ENCODE data around the gene PLCL1. TPM values are rescaled to one million over a fixed set of nuclear protein-coding genes. Genes with fewer than 3 reads are reported as not detected.

The PLCL1 gene
- total and polyA plus RNA-seq, 2 donors (not counting 3 experiments of a cell fraction or from before 2014, with no cell fraction given) = 0.79 to 3.4 TPM

DNA sequence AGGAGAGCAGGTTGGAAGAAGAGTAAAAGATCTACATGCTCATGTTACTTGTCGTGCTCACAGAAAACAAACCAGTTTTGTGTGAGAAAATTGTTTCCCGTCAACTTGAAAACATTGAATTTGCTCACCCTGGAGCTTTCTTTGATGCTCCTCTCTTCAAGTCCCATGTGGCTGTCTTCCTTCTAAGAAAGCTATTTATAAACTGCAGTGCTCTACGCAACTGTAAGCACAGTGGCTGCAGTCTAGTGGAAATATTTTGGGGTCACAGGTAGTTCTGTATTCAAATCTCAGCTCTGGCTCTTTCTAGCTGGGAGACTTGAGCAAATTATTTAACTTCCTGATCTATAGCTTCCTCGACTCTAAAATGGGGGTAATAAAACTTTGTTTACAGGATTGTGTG, 211.8 kb downstream of the PLCL1 start:
- no peaks in the 10 kb centered on the region for H3K36me3 ChIP-seq (ENCODE audit: control insufficient read depth in 2 of 2, extremely low read depth in 1 of 2, insufficient read depth in 2 of 2, low read length in 2 of 2)
- no peaks in the 10 kb centered on the region for H4K20me1 ChIP-seq (replicated peaks; ENCODE audit: control insufficient read depth, extremely low read depth, insufficient read depth, low read length)
- DNase-seq (ENCODE audit: low read depth, low spot score) = no peak
- H3K4me1 ChIP-seq (ENCODE audit: control insufficient read depth, extremely low read depth, insufficient read depth, low read length) = no peaks in the 10 kb centered on the region
- intact Hi-C loops (cut with micrococcal nuclease) (no loop called here), dilution Hi-C loops (cut with MboI; ENCODE audit: extremely low pct_ligation_motif_present, low sequenced_read_pairs) (no loop called here)
- H3K9me3 ChIP-seq (replicated peaks; ENCODE audit: control insufficient read depth, insufficient read depth, low read length) = no peaks in the 10 kb centered on the region
- no peak overlapping the region for H3K4me2 ChIP-seq (ENCODE audit: insufficient read depth, low read length)
- no TSS peak for BruUV-seq (replicated peaks)
- no peak overlapping the region for H3K4me3 ChIP-seq (replicated peaks in 1 of 3; ENCODE audit: insufficient read depth in 1 of 3, low read depth in 1 of 3, low read length in 3 of 3)
- no peaks in the 10 kb centered on the region for H3K79me2 ChIP-seq (ENCODE audit: control insufficient read depth, insufficient read depth, low read length)
- H3K9me1 ChIP-seq (replicated peaks; ENCODE audit: control insufficient read depth, extremely low read depth, insufficient read depth, low read length) = no peaks in the 10 kb centered on the region
- H3K27me3 ChIP-seq (ENCODE audit: control insufficient read depth in 2 of 2, insufficient read depth in 2 of 2, low read length in 2 of 2) = no peaks in the 10 kb centered on the region
- CTCF ChIA-PET = no interaction called here
- POLR2A ChIA-PET = no interaction called here
- H3K27ac ChIP-seq (ENCODE audit: insufficient read depth, low read depth, low read length) = no peak overlapping the region
- TF ChIP-seq JUN (IDR thresholded peaks at IDR 0.05; ENCODE audit: borderline replicate concordance, insufficient read depth, insufficient read length, low read depth) (no peak), EZH2 (IDR thresholded peaks at IDR 0.05; ENCODE audit: borderline replicate concordance, low read depth, low read length, severe bottlenecking) (no peak), FOS (IDR thresholded peaks at IDR 0.05; ENCODE audit: borderline replicate concordance, insufficient read depth, low read length) (no peak), POLR2AphosphoS5 (IDR thresholded peaks at IDR 0.05; ENCODE audit: insufficient read depth, low read depth, low read length) (no peak), GATA2 (IDR thresholded peaks at IDR 0.05; ENCODE audit: insufficient read depth, insufficient read length, low read depth, low read length) (no peak), POLR2A (IDR thresholded peaks at IDR 0.05; ENCODE audit: low read depth, low read length) (no peak), MYC (IDR thresholded peaks at IDR 0.05; ENCODE audit: low read depth, low read length) (no peak)
- TF ChIP-seq, protein P1, sequence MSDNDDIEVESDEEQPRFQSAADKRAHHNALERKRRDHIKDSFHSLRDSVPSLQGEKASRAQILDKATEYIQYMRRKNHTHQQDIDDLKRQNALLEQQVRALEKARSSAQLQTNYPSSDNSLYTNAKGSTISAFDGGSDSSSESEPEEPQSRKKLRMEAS (IDR thresholded peaks at IDR 0.05; ENCODE audit: insufficient read depth, insufficient read length) = no peak
- TF ChIP-seq, protein P2, sequence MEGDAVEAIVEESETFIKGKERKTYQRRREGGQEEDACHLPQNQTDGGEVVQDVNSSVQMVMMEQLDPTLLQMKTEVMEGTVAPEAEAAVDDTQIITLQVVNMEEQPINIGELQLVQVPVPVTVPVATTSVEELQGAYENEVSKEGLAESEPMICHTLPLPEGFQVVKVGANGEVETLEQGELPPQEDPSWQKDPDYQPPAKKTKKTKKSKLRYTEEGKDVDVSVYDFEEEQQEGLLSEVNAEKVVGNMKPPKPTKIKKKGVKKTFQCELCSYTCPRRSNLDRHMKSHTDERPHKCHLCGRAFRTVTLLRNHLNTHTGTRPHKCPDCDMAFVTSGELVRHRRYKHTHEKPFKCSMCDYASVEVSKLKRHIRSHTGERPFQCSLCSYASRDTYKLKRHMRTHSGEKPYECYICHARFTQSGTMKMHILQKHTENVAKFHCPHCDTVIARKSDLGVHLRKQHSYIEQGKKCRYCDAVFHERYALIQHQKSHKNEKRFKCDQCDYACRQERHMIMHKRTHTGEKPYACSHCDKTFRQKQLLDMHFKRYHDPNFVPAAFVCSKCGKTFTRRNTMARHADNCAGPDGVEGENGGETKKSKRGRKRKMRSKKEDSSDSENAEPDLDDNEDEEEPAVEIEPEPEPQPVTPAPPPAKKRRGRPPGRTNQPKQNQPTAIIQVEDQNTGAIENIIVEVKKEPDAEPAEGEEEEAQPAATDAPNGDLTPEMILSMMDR (IDR thresholded peaks at IDR 0.05; ENCODE audit: extremely low read depth in 1 of 2, insufficient read depth in 1 of 2, low read depth in 1 of 2, low read length in 2 of 2) = no peak
- H2AFZ ChIP-seq (ENCODE audit: low read depth, low read length) = no peak overlapping the region
- no peak overlapping the region for H3K9ac ChIP-seq (replicated peaks; ENCODE audit: extremely low read depth, insufficient read depth, low read length)
- no peak for FAIRE-seq
